ENCODE results near the gene GRAP2.

- TF ChIP-seq EZH2phosphoT487 (IDR thresholded peaks at IDR 0.05) (no peak), CTCF (IDR thresholded peaks at IDR 0.05) (no peak), EZH2 (IDR thresholded peaks at IDR 0.05) (no peak)
Measured at GRCh38 chr22:39883057-39883456, 17.8 kb upstream of the GRAP2 start.

All from neural progenitor cell (in vitro differentiated cells).